GM19023 (cell line): ENCODE results near the gene PITX3.

ENCODE experiments used
- ATAC-seq: cut with Tn5 transposase; IDR thresholded peaks from one replicate; pipeline ENCODE4 v1.9.1; 2021; ENCODE audit warnings: mild to moderate bottlenecking, moderate library complexity; ENCODE audit not compliant: unreplicated experiment

Gene PITX3

DNA sequence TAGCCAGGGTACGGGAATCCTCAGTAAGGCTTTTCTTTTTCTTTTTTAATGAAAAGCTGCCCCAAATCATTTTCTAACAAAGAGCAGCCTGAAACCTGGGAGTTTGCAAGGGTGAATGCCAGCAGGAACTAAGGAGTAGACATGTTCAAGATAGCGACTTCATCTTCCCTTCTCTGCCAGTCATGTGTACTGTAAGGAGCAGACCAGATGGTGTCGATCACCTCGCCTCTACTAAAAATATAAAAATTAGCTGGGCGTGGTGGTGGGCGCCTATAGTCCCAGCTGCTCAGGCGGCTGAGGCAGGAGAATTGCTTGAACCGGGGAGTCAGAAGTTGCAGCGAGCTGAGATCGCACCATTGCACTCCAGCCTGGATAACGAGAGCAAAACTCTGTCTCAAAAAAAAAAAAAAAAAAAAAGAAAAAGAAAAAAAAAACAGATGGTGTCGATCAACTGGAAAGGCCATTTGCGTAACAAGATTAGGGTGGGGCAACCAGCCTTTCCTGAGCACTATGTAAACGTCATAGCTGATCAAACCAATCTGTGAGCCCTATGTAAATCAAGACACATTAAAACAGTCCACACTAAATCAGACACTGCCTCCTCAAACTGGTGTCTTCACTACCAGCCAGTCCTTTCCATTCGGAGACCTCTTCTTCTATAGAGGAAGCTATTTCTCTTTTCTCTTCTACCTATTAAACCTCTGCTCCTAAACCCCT is 55.3 kb downstream of the PITX3 start:
- ATAC-seq, result no peak

DNA sequence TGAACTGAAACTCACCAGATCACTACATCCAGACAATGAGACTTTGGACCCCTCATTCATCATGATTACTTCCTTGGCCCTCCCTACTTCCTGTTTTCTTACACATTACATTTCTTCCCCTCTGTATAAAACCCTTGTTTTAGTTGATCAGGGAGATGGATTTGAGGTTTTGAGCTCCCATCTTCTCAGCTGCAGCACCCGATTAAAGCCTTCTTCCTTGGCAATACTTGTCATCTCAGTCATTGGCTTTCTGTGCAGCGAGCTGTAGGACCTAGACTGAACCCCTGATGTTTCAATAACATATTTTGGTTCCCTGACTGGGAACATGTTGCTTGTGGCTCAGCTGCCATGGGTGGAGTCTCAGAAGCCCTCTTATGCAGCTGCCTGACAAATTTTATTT is 56.0 kb downstream of the PITX3 start:
- no peak for ATAC-seq

DNA sequence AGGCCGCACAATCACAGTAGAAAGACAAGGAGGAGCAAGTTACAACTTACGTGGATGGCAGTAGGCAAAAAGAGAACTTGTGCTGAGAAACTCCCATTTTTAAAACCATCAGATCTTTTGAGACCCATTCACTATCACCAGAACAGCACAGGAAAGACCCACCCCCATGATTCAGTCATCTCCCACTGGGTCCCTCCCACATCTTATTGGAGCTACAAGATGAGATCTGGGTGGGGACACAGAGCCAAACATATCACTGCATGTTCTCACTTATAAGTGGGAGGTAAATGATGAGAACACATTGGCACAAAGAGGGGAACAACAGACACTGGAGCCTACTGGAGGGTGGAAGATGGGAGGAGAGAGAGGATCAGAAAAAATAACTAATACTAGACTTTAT is 56.7 kb downstream of the PITX3 start:
- no peak for ATAC-seq
